Activated CD8-positive, alpha-beta memory T cell treated with anti-CD3 and anti-CD28 coated beads, Interleukin-2, amount 10 ng/mL, durations not matched to agents 7 days and 5 days (primary cell): ENCODE data around the gene HRH2. TPM values are rescaled to one million over a fixed set of nuclear protein-coding genes. Genes with fewer than 3 reads are reported as not detected.

ENCODE experiments used
- ATAC-seq: fragments of 150-1000 bp; cut with Tn5 transposase; one replicate; pipeline ENCODE4 v1.10.0; 2021; ENCODE audit warnings: moderate library complexity
- CTCF ChIA-PET: fragments of 350-600 bp; sonication (Branson Sonifier 250); formaldehyde crosslinking; loops from one replicate; lab custom pipeline; 2021; ENCODE audit warnings: antibody characterized with exemption; lab: Charles Lee
- DNase-seq: peaks from one replicate; pipeline ENCODE4 v3.0.0-alpha.2; 2020
- H3K27ac Mint-ChIP-seq: one replicate; pipeline ENCODE4 v1.8.0; 2021; ENCODE audit warnings: mild to moderate bottlenecking, mixed read lengths
- H3K27me3 Mint-ChIP-seq: one replicate; pipeline ENCODE4 v1.8.0; 2021; ENCODE audit warnings: mixed read lengths
- H3K36me3 Mint-ChIP-seq: one replicate; pipeline ENCODE4 v1.8.0; 2021; ENCODE audit warnings: mild to moderate bottlenecking, mixed read lengths
- H3K4me1 Mint-ChIP-seq: one replicate; pipeline ENCODE4 v1.8.0; 2021; ENCODE audit warnings: mixed read lengths
- H3K4me3 Mint-ChIP-seq: one replicate; pipeline ENCODE4 v1.8.0; 2021; ENCODE audit warnings: mild to moderate bottlenecking, moderate library complexity, mixed read lengths
- H3K9me3 Mint-ChIP-seq: one replicate; pipeline ENCODE4 v1.8.0; 2022; ENCODE audit warnings: low read depth, mixed read lengths
- total RNA-seq, 2 experiments: library from RNA; stranded (reverse); gene quantifications; one replicate each; pipeline ENCODE4 v1.2.3, GENCODE V29; 2021

HRH2 gene
- total RNA-seq, 2 experiments from 2014 or later, result 6.8 to 21.4 TPM

- Mint-ChIP-seq H3K27me3 (peaks cover 2% of the 10 kb centered on the region), H3K27ac (no peak overlapping the region), H3K4me3 (no peak overlapping the region), H3K9me3 (no peaks in the 10 kb centered on the region), H3K36me3 (peaks cover 2% of the 10 kb centered on the region), H3K4me1 (peaks cover under 1% of the 10 kb centered on the region)
- DNase-seq (no peak), ATAC-seq (no peak)
- CTCF ChIA-PET, result interaction anchor here (0.8 to 6.0 kb wide), 11 partner anchors 11 to 175 kb away, joined by 3 to 57 read pairs (median 3); no protein-coding TSS in a partner anchor
These were observed 43.9 kb downstream of the HRH2 start for GRCh38 chr5:175701797-175702196.

DNA sequence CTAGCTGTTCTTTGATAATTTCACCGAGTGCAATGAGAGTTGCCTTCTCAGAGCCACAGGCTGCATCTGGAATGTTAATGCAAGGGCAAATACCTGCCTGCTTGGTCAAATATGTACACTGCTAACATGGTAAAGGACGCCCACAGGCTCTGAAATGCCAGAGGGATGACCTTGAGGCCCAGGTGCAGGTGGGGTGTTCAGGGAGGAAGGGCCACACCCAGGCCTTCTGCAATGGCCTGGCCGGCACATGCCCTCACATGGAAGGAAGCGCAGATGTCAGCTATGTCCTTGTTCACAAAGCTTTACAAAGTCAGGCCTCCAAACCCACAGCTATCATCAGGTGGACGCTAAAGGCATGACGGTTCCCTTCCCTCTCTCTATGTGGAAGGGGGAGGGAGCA, 48.6 kb downstream of the HRH2 start:
- H3K9me3 Mint-ChIP-seq, result no peaks in the 10 kb centered on the region
- no peak overlapping the region for H3K27ac Mint-ChIP-seq
- CTCF ChIA-PET, result interaction anchor here (1.4 to 2.1 kb wide), 2 partner anchors 12 to 172 kb away, joined by 5 to 8 read pairs; no protein-coding TSS in a partner anchor
- ATAC-seq, result no peak
- peaks cover 4% of the 10 kb centered on the region for H3K4me1 Mint-ChIP-seq
- no peak for DNase-seq
- peaks cover 6% of the 10 kb centered on the region for H3K36me3 Mint-ChIP-seq
- H3K27me3 Mint-ChIP-seq, result peaks cover 2% of the 10 kb centered on the region
- no peak overlapping the region for H3K4me3 Mint-ChIP-seq

DNA sequence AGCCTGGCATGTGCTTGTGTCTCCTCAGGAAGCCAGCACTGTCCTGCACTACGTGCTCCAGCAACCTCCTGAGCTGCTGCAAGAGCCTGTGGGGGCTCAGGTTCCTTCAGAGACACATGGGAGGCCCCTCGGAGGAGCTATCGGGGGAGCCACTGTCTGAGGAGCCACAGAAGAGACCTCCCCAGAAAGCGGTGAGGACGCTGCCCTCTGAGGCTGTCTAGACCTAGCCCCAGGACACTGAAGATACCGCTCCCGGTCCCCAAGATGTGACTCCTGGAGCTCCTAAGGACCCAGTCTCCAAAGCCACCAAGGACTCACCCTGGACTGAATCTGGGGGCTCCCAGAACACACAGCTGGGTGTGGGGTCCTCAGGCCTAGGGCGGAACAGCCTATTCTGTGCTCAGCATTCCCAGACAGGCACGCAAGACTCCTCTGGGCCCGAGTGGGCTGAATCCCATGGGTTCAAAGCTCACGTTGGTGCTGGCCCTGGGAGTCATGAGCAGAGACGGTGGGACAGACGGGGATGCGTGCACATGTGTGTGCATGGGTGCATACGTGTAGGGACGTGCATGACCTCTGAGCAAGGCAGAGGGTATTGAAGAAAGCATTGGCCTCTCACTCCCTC, 50.0 kb downstream of the HRH2 start:
- ATAC-seq (no peak), DNase-seq (no peak)
- Mint-ChIP-seq H3K27ac (no peak overlapping the region), H3K27me3 (peaks cover 2% of the 10 kb centered on the region), H3K4me1 (peaks cover 4% of the 10 kb centered on the region), H3K4me3 (no peak overlapping the region), H3K36me3 (peaks cover 6% of the 10 kb centered on the region), H3K9me3 (no peaks in the 10 kb centered on the region)
- CTCF ChIA-PET, result interaction anchor here (1.1 to 2.1 kb wide), 2 partner anchors 174 kb away, joined by 3 to 8 read pairs; no protein-coding TSS in a partner anchor

- Mint-ChIP-seq H3K9me3 (no peaks in the 10 kb centered on the region), H3K4me3 (no peak overlapping the region), H3K4me1 (peaks cover 4% of the 10 kb centered on the region), H3K27ac (no peak overlapping the region), H3K27me3 (peaks cover under 1% of the 10 kb centered on the region), H3K36me3 (peaks cover 4% of the 10 kb centered on the region)
- CTCF ChIA-PET, result interaction anchor here (1.2 to 1.8 kb wide), 2 partner anchors 10 to 174 kb away, joined by 5 to 6 read pairs; no protein-coding TSS in a partner anchor
- ATAC-seq, result no peak
- no peak for DNase-seq
These were observed 51.5 kb downstream of the HRH2 start for GRCh38 chr5:175709276-175709781.

- Mint-ChIP-seq H3K36me3 (peaks cover 4% of the 10 kb centered on the region), H3K9me3 (peaks cover 2% of the 10 kb centered on the region), H3K27ac (no peak overlapping the region), H3K4me3 (no peak overlapping the region), H3K4me1 (peaks cover 4% of the 10 kb centered on the region), H3K27me3 (no peaks in the 10 kb centered on the region)
- ATAC-seq (no peak), DNase-seq (no peak)
- CTCF ChIA-PET, result interaction anchor here (1.2 to 1.8 kb wide), 3 partner anchors 9 to 176 kb away, joined by 5 to 6 read pairs (median 6); no protein-coding TSS in a partner anchor
These were observed 52.5 kb downstream of the HRH2 start for GRCh38 chr5:175710326-175710725.

GRCh38 chr5:175711031-175711430, 53.2 kb downstream of the HRH2 start:
- CTCF ChIA-PET, result interaction anchor here (1.2 to 1.8 kb wide), 3 partner anchors 19 to 177 kb away, joined by 3 to 6 read pairs (median 5); no protein-coding TSS in a partner anchor
- ATAC-seq, result no peak

GRCh38 chr5:175711472-175712312, 53.8 kb downstream of the HRH2 start:
- CTCF ChIA-PET, result interaction anchor here (1.2 to 2.4 kb wide), 4 partner anchors 10 to 178 kb away, joined by 3 to 7 read pairs (median 5); no protein-coding TSS in a partner anchor
- Mint-ChIP-seq H3K9me3 (peaks cover 5% of the 10 kb centered on the region), H3K4me1 (peaks cover 4% of the 10 kb centered on the region)

More at GRCh38 chr5:175711031-175711430, 53.2 kb downstream of the HRH2 start:
- no peak overlapping the region for H3K4me3 Mint-ChIP-seq
- H3K27me3 Mint-ChIP-seq, result no peaks in the 10 kb centered on the region
- no peak for DNase-seq
- peaks cover 4% of the 10 kb centered on the region for H3K36me3 Mint-ChIP-seq
- H3K4me1 Mint-ChIP-seq, result peaks cover 4% of the 10 kb centered on the region
- no peak overlapping the region for H3K27ac Mint-ChIP-seq
- peaks cover 2% of the 10 kb centered on the region for H3K9me3 Mint-ChIP-seq

DNA sequence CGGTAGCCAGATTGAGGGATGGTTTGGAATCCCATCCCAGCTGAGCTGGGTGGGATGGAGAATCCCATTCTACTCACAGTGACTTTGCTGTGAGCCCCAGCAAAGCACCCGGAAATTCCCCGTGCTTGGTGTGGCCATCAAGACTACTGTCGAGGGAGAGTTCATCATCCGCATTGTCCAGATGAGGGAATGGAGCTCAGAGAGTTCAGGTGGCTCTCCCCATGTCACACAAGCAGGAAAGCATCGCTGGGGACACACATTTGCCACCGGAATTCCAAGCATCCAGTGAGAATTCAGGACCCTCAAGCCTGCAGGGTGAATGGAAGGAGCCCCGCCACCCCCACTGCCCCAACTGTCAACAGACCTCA, 54.4 kb downstream of the HRH2 start:
- CTCF ChIA-PET, result interaction anchor here (1.3 to 2.4 kb wide), 3 partner anchors 11 to 178 kb away, joined by 3 to 7 read pairs (median 4); no protein-coding TSS in a partner anchor
- no peaks in the 10 kb centered on the region for H3K27me3 Mint-ChIP-seq
- no peak overlapping the region for H3K4me3 Mint-ChIP-seq
- ATAC-seq, result no peak
- no peak for DNase-seq
- no peak overlapping the region for H3K27ac Mint-ChIP-seq
- peaks cover 4% of the 10 kb centered on the region for H3K4me1 Mint-ChIP-seq
- peaks cover 9% of the 10 kb centered on the region for H3K36me3 Mint-ChIP-seq
- peaks cover 11% of the 10 kb centered on the region for H3K9me3 Mint-ChIP-seq

More at GRCh38 chr5:175711472-175712312, 53.8 kb downstream of the HRH2 start:
- ATAC-seq, result no peak
- H3K27me3 Mint-ChIP-seq, result no peaks in the 10 kb centered on the region
- no peak overlapping the region for H3K27ac Mint-ChIP-seq
- peaks cover 6% of the 10 kb centered on the region for H3K36me3 Mint-ChIP-seq
- no peak overlapping the region for H3K4me3 Mint-ChIP-seq
- no peak for DNase-seq

DNA sequence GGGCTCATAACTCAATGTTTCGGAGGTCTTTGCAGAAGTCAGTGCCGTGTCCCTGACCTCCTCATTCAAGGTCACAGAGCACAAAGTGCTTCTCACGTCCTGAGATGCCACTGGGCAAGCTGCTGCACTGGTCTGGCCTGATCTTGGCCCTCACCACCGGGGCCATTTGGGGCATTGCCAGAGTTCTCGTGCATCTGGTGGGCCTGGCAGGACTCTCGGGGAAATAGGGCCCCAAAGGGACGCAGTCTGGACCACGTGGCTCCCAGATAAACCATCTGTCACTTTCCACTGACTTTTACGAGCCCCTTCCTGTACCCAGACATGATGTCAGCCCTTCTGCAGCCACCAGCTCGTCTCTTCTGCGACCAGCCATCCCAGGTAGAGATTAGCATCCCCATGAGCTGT, 54.8 kb downstream of the HRH2 start:
- Mint-ChIP-seq H3K27ac (no peak overlapping the region), H3K27me3 (no peaks in the 10 kb centered on the region), H3K36me3 (peaks cover 9% of the 10 kb centered on the region), H3K4me1 (peaks cover 4% of the 10 kb centered on the region), H3K9me3 (peaks cover 14% of the 10 kb centered on the region), H3K4me3 (no peak overlapping the region)
- DNase-seq (no peak), ATAC-seq (no peak)
- CTCF ChIA-PET, result interaction anchor here (0.6 to 2.4 kb wide), 3 partner anchors 11 to 603 kb away, joined by 4 to 7 read pairs (median 4); no protein-coding TSS in a partner anchor

DNA sequence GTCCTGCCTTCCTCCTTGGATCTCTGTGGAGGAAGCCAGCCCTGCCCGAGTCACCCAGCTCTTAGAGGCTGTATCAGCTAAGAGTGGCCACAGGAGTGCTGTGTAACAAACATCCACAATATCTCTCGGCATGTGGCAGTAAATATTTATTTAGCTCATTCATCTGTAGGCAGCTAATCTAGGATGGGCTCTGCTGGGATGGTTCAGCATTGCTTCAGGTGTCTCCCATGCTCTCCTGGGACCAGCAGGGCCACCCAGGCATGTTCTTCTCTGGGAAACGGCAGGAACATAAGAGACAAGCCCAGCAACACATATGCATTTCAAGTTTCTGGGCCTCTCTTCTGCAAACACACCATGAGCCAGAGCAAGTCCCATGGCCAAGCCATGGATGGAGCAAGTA, 56.1 kb downstream of the HRH2 start:
- CTCF ChIA-PET, result interaction anchor here (2.4 kb wide), 1 partner anchor 180 kb away, joined by 7 read pairs; no protein-coding TSS in a partner anchor
- ATAC-seq, result no peak
- Mint-ChIP-seq H3K27me3 (no peaks in the 10 kb centered on the region), H3K4me1 (peaks cover 4% of the 10 kb centered on the region), H3K9me3 (peaks cover 14% of the 10 kb centered on the region), H3K4me3 (no peak overlapping the region), H3K36me3 (peaks cover 7% of the 10 kb centered on the region), H3K27ac (no peak overlapping the region)
- DNase-seq, result no peak

GRCh38 chr5:175714479-175715085, 56.7 kb downstream of the HRH2 start:
- DNase-seq (no peak), ATAC-seq (no peak)
- Mint-ChIP-seq H3K4me1 (peaks cover 1% of the 10 kb centered on the region), H3K27ac (no peak overlapping the region), H3K9me3 (peaks cover 14% of the 10 kb centered on the region), H3K4me3 (no peak overlapping the region), H3K27me3 (no peaks in the 10 kb centered on the region), H3K36me3 (peaks cover 7% of the 10 kb centered on the region)
- CTCF ChIA-PET, result no interaction called here

GRCh38 chr5:175715627-175716522, 58.0 kb downstream of the HRH2 start:
- Mint-ChIP-seq H3K9me3 (peaks cover 14% of the 10 kb centered on the region), H3K27ac (no peak overlapping the region), H3K4me1 (peaks cover 1% of the 10 kb centered on the region), H3K27me3 (peaks cover 2% of the 10 kb centered on the region), H3K36me3 (peaks cover 5% of the 10 kb centered on the region), H3K4me3 (no peak overlapping the region)
- ATAC-seq (no peak), DNase-seq (no peak)
- CTCF ChIA-PET, result interaction anchor here (1.2 kb wide), 1 partner anchor 182 kb away, joined by 9 read pairs; no protein-coding TSS in a partner anchor
